ENCODE data around the gene ABHD14A.

DNA sequence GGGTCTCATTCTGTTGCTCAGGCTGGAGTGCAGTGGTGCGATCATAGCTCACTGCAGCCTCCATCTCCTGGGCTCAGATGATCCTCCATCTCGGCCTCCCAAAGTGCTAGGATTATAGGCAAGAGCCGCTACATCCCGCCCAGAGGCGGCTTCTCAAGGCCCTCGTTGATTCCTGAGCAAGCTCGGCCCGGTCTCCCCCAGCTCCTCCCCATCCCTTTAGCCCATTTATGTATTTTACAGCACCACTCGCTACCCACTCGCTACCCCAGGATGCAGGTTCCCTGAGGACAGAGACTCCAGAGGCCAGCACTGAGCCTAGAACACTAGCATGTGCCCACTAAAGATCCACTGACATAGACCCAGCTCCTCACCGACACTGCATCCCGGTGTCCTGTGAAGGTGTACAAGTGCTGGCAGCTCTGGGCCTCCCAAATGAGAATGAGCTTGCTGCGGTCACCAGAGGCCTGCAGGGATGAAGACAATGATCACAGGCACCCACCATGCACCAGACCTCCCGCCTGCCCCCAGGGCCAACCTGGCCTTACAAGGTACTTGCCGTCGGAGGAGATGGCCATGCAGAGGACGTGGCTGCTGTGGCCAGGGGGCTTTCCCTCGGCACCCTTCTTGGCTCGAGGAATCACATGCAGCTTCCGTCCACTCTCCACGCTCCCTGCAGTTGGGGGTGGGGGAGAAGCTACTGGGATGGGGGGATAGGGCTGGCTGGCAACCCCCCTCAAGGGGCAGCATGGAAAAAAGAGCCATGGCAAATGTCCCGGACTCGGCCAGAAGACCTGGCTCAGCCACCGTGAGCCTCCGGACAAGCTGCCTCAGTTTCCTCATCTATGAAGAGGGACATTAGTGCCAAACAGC lies 38.7 kb upstream of the ABHD14A start:
- TF ChIP-seq, protein P1, sequence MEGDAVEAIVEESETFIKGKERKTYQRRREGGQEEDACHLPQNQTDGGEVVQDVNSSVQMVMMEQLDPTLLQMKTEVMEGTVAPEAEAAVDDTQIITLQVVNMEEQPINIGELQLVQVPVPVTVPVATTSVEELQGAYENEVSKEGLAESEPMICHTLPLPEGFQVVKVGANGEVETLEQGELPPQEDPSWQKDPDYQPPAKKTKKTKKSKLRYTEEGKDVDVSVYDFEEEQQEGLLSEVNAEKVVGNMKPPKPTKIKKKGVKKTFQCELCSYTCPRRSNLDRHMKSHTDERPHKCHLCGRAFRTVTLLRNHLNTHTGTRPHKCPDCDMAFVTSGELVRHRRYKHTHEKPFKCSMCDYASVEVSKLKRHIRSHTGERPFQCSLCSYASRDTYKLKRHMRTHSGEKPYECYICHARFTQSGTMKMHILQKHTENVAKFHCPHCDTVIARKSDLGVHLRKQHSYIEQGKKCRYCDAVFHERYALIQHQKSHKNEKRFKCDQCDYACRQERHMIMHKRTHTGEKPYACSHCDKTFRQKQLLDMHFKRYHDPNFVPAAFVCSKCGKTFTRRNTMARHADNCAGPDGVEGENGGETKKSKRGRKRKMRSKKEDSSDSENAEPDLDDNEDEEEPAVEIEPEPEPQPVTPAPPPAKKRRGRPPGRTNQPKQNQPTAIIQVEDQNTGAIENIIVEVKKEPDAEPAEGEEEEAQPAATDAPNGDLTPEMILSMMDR (conservative IDR thresholded peaks at IDR 0.05; ENCODE audit: low read depth, low read length), result no peak
- TF ChIP-seq RFX5 (IDR thresholded peaks at IDR 0.05; ENCODE audit: low read depth, low read length) (no peak), POLR2A (IDR thresholded peaks at IDR 0.05; ENCODE audit: low read depth, low read length) (no peak), SMC3 (IDR thresholded peaks at IDR 0.05; ENCODE audit: low read depth, low read length) (no peak), MAZ (IDR thresholded peaks at IDR 0.05; ENCODE audit: borderline replicate concordance, low read depth, low read length) (no peak), NFE2L2 (IDR thresholded peaks at IDR 0.05; ENCODE audit: low read depth, low read length) (no peak), FOS (IDR thresholded peaks at IDR 0.05; ENCODE audit: low read depth, low read length) (no peak), CHD1 (IDR thresholded peaks at IDR 0.05; ENCODE audit: low read depth, low read length) (no peak)
- TF ChIP-seq, protein P2, sequence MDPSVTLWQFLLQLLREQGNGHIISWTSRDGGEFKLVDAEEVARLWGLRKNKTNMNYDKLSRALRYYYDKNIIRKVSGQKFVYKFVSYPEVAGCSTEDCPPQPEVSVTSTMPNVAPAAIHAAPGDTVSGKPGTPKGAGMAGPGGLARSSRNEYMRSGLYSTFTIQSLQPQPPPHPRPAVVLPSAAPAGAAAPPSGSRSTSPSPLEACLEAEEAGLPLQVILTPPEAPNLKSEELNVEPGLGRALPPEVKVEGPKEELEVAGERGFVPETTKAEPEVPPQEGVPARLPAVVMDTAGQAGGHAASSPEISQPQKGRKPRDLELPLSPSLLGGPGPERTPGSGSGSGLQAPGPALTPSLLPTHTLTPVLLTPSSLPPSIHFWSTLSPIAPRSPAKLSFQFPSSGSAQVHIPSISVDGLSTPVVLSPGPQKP (IDR thresholded peaks at IDR 0.05; ENCODE audit: borderline replicate concordance, low read depth, low read length), result no peak
